ENCODE data around the gene KCTD16. TPM values are rescaled to one million over a fixed set of nuclear protein-coding genes. Genes with fewer than 3 reads are reported as not detected.

KCTD16 gene
- total RNA-seq, 1 donor from 2014 or later = 0.18 TPM

DNA sequence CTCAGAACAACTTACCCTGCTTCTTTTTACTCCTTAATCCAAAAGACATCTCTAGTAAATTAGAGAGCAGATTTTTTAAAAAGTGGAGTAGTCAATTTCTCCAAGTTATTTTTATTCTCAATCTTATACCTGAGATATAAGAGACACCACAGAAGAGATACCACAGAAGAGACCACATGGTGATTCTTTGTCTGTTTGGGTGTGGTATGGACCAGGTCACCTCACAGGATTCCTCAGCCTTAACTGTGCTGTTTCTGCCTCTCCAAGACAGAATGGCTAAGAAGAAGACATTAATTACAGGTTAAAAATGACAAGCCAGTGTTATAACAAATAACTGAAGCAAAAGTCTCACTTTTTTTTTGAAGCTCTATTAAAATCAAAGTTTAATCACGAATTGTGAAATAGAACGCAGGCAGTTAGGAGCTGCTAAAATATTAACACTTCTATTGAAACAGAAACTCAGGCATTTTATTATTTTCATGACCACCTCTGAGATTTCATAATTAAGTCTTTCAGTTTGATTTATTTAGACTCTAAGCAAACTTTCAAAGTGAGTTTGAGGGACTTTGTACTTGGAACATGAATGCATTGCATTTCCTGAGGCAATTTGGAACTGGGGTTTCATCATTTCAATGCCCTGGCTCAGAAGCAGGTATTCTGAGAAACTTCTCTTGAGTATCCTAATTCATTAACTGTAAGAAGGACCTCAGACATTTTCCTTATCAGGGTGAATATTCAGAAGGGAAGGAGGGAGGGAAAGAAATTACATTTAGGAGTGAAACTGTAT is 280.7 kb downstream of the KCTD16 start:
- no peak for DNase-seq (ENCODE audit: extremely low read depth, low read depth, low spot score)

- no peak for DNase-seq (ENCODE audit: extremely low read depth, low read depth, low spot score)
Observed at GRCh38 chr5:144453753-144454152, 283.1 kb downstream of the KCTD16 start.

GRCh38 chr5:144457160-144457559 is 286.5 kb downstream of the KCTD16 start:
- DNase-seq (ENCODE audit: extremely low read depth, low read depth, low spot score) = no peak

GRCh38 chr5:144458216-144458615 is 287.5 kb downstream of the KCTD16 start:
- no peak for DNase-seq (ENCODE audit: extremely low read depth, low read depth, low spot score)

DNA sequence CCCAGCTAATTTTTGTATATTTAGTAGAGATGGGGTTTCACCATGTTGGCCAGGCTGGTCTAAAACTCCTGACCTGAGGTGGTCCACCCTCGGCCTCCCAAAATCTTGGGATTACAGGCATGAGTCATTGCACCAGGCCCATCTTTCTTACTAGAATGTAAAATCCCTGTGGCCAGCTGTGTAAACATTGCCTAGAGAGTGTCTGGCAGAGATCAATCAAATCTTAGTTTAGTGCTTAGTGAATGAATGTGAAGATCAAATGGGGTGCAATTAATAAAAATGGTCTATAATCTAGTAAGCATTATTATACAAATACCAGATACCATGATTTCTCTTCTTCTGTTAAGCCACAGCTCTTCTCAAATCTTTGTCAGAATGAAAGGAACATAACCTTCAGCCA is 289.9 kb downstream of the KCTD16 start:
- no peak for DNase-seq (ENCODE audit: extremely low read depth, low read depth, low spot score)

DNA sequence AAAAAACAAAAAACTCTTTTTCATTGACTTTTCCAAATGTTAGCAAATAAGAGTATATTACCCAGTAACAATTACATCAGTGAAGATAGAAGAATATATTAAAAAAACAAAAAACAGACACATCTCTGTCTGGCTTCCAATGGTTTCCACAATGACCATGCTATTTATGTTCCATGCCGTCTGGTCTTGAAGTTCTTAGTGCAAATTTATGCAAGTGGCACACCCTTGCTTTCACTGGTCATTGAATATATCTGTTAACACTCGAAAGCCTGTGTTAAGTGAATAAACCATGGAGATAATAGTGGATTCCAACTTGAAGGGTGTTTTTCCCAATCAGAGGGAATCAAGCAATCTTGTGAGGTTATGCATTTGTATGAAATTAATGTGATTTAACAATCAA is 291.9 kb downstream of the KCTD16 start:
- DNase-seq (ENCODE audit: extremely low read depth, low read depth, low spot score) = no peak

DNA sequence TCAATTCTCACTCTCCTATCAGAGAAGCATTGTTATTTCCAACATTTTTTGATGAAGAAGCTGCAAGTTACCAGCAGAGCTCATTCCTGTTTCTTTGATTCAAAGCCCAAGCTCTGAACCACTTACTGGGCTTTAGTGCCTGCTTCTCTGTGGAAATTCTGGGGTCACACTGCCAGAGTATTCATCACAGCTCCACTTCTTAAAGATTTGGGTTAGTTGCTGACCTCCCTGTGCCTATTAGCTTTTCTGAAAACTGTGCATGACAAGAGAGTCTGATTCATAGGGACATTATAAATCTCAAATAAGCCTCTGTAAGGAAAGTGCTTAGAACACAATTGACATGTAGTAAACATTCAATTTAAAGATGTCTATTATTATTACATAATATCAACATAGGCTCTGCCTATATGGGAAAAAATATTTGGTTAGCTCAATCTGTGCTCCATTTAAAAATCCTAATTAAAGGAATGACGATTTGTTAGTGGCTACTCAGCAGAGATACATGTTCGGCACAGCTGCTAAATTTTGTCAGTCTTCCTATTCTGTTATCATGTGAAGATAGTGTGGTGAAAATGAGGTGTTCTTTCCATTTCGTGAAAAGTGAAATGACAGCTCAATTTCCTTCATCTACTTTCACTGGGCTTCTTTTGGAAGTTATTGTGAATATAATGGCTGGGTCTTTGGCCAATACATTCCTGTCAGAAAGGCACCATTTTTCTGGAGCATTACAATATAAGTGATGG is 293.0 kb downstream of the KCTD16 start:
- DNase-seq (ENCODE audit: extremely low read depth, low read depth, low spot score) = no peak

- DNase-seq (ENCODE audit: extremely low read depth, low read depth, low spot score) = no peak
Observed at GRCh38 chr5:144464306-144464705, 293.6 kb downstream of the KCTD16 start.

GRCh38 chr5:144465441-144465840 is 294.8 kb downstream of the KCTD16 start:
- DNase-seq (ENCODE audit: extremely low read depth, low read depth, low spot score) = no peak

DNA sequence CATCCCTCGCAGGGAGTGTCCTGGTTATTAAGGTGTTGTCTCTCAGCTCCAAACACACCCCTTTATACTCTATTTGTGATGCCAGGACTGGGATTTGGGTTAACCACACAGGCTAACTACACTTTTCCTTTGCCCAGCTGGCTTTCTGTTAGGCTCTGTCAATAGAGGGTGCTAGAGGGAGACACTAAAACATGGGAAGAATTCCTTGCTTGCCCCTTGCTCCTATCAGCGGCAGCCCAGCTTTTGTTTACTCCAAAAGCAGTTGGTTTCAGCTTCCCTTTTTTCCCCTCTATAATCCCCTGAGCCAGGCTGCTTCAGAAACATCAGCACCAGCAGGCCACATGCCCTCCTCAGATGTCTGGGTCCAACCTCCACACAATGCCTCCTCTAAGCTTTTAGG is 297.1 kb downstream of the KCTD16 start:
- DNase-seq (ENCODE audit: extremely low read depth, low read depth, low spot score) = no peak

- DNase-seq (ENCODE audit: extremely low read depth, low read depth, low spot score) = no peak
Observed at GRCh38 chr5:144468571-144468970, 297.9 kb downstream of the KCTD16 start.

DNA sequence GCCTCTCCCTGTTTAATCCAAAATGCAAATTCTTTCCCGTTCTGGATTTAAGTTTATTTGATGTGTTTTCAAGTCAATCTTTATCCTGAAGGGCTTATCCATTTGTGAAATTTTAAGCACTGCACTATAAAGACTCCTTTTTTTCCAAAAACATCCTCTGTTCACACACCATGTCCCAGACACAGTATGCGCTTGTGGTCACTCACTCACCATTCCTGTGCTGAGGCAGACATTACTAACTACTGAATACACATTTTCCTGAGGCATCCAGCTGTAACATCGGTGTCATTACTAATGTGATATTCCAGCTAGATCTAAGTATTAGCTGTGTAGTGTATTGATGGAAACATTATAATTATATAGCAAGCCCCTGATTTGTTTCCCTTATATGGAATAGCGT is 298.4 kb downstream of the KCTD16 start:
- DNase-seq (ENCODE audit: extremely low read depth, low read depth, low spot score) = no peak

GRCh38 chr5:144472221-144472620 is 301.5 kb downstream of the KCTD16 start:
- no peak for DNase-seq (ENCODE audit: extremely low read depth, low read depth, low spot score)

DNA sequence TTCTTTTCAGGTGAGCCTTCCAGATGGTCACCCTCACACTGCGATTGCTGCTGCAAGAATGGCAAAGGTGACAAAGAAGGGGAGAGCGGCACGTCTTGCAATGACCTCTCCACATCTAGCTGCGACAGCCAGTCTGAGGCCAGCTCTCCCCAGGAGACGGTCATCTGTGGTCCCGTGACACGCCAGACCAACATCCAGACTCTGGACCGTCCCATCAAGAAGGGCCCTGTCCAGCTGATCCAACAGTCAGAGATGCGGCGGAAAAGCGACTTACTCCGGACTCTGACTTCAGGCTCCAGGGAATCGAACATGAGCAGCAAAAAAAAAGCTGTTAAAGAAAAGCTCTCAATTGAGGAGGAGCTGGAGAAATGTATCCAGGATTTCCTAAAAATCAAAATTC is 303.0 kb downstream of the KCTD16 start:
- no peak for DNase-seq (ENCODE audit: extremely low read depth, low read depth, low spot score)

DNA sequence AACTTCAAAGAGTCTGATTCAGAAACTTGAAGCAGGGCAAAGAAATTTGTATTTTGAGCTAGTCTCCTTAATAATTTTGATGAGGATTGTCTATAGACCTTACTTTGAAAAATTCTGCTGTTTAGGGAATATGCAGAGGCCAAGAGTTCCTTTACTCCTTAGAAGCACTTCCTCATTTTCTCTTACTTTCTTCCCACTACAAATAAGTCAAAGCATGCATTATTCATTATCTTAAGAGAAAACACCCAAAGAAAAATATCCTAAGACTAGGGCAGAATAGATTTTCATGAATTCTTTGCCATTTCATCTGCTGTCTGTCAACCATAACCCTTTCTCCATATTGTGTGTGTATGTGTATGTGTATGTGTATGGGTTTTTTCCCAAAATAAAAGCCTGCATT is 307.9 kb downstream of the KCTD16 start:
- DNase-seq (ENCODE audit: extremely low read depth, low read depth, low spot score) = no peak

GRCh38 chr5:144481861-144482260 is 311.2 kb downstream of the KCTD16 start:
- no peak for DNase-seq (ENCODE audit: extremely low read depth, low read depth, low spot score)

- DNase-seq (ENCODE audit: extremely low read depth, low read depth, low spot score) = no peak
Observed at GRCh38 chr5:144484124-144484897, 313.6 kb downstream of the KCTD16 start.

GRCh38 chr5:144485540-144485939 is 314.9 kb downstream of the KCTD16 start:
- DNase-seq (ENCODE audit: extremely low read depth, low read depth, low spot score) = no peak

- no peak for DNase-seq (ENCODE audit: extremely low read depth, low read depth, low spot score)
Observed at GRCh38 chr5:144487207-144487606, 316.5 kb downstream of the KCTD16 start.

- DNase-seq (ENCODE audit: extremely low read depth, low read depth, low spot score) = no peak
Observed at GRCh38 chr5:144487761-144488160, 317.1 kb downstream of the KCTD16 start.

DNA sequence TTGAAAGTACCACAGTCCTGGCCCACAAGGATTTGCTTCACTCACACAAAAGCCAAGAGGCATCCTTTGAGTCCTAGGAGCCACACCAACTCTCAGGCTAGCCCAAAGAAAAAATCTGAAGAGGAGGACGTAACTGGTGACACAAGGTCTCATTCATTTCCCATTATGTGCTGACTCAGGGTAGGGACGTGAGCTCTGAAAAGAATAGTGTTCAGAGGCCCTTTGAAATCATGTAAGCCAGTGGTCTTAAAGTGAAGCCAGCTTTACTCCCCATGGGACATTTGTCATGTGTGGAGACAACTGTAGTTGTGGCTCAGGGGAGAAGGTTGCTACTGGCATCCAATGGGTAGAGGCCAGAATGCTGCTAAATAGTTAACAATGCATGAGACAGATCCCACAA is 332.4 kb downstream of the KCTD16 start:
- no peak for DNase-seq (ENCODE audit: extremely low read depth, low read depth, low spot score)

Measured in glomerular endothelial cell (primary cell).